ENCODE data around the gene RAET1G. TPM values are rescaled to one million over a fixed set of nuclear protein-coding genes. Genes with fewer than 3 reads are reported as not detected.

RAET1G gene
- total RNA-seq, result 0.30 TPM in 1 of 2 replicates, not detected in the other

GRCh38 chr6:149922642-149923326 lies at the start of gene RAET1G:
Gene RAET1G, minus strand, starts transcription at chr6:149923121. Its CDS starts 111 bp downstream, at chr6:149923010.

GRCh38 chr6:149963462-149964307 lies 40.8 kb upstream of the RAET1G start, which contains the start of gene ULBP1:
Gene ULBP1, plus strand, starts transcription at chr6:149963943. Its CDS starts 107 bp downstream, at chr6:149964050.

GRCh38 chr6:149941583-149942460 lies 18.9 kb upstream of the RAET1G start, which contains the start of gene ULBP2:
Gene ULBP2, plus strand, starts transcription at chr6:149942014. Its CDS starts 59 bp downstream, at chr6:149942073.

GRCh38 chr6:149897855-149898744 lies 24.8 kb downstream of the RAET1G start, which contains the start of gene RAET1E:
Gene RAET1E, minus strand, starts transcription at chr6:149898113. Its CDS starts 7,212 bp downstream, at chr6:149890901.

Other genes with a start within 250 kb of the RAET1G start
- gene LATS1, start 205.0 kb downstream of the RAET1G start, total RNA-seq, result 5.8 and 6.7 TPM in 2 replicates
- gene NUP43, start 176.6 kb downstream of the RAET1G start, total RNA-seq, result 24.0 and 70.7 TPM in 2 replicates
- gene PCMT1, start 173.4 kb downstream of the RAET1G start, total RNA-seq, result 141 and 216 TPM in 2 replicates
- gene LRP11, start 58.8 kb downstream of the RAET1G start, total RNA-seq, result 24.7 and 36.2 TPM in 2 replicates
- gene RAET1E, start 25.0 kb downstream of the RAET1G start, total RNA-seq, result 0.46 TPM in 1 of 2 replicates, not detected in the other
- 6.8 and 9.6 TPM in 2 replicates for gene ULBP2, start 18.9 kb upstream of the RAET1G start, total RNA-seq
- gene ULBP1, start 40.8 kb upstream of the RAET1G start, total RNA-seq, result under 0.01 and 0.46 TPM in 2 replicates
- not detected in 2 replicates for gene RAET1L, start 102.4 kb upstream of the RAET1G start, total RNA-seq
- 6.1 and 13.0 TPM in 2 replicates for gene ULBP3, start 146.0 kb upstream of the RAET1G start, total RNA-seq
- gene PPP1R14C, start 219.9 kb upstream of the RAET1G start, total RNA-seq, result not detected in 2 replicates